Fibroblast of villous mesenchyme (primary cell): ENCODE data around the gene FAM171A2. TPM values are rescaled to one million over a fixed set of nuclear protein-coding genes. Genes with fewer than 3 reads are reported as not detected.

Experiments used
- DNase-seq: peaks from one replicate; pipeline ENCODE4 v3.0.0-alpha.2; 2010; ENCODE audit warnings: low read depth
- H3K4me3 ChIP-seq: 2 replicates; pipeline ENCODE4 v1.5.1; 2011; ENCODE audit warnings: low read depth, mild to moderate bottlenecking, low read length
- total RNA-seq: library from RNA; depleted of rRNA; stranded (reverse); fragments of >200 nt; gene quantifications from 2 replicates; pipeline ENCODE4 v1.2.3, GENCODE V29; 2012
- TF ChIP-seq, protein P1 (sequence below): IDR thresholded peaks from 2 replicates; pipeline ENCODE4 v1.5.1; 2012; ENCODE audit warnings: low read depth, mild to moderate bottlenecking, low read length; ENCODE audit not compliant: insufficient read depth

FAM171A2 gene
- total RNA-seq, 1 donor = 0.86 TPM

DNA sequence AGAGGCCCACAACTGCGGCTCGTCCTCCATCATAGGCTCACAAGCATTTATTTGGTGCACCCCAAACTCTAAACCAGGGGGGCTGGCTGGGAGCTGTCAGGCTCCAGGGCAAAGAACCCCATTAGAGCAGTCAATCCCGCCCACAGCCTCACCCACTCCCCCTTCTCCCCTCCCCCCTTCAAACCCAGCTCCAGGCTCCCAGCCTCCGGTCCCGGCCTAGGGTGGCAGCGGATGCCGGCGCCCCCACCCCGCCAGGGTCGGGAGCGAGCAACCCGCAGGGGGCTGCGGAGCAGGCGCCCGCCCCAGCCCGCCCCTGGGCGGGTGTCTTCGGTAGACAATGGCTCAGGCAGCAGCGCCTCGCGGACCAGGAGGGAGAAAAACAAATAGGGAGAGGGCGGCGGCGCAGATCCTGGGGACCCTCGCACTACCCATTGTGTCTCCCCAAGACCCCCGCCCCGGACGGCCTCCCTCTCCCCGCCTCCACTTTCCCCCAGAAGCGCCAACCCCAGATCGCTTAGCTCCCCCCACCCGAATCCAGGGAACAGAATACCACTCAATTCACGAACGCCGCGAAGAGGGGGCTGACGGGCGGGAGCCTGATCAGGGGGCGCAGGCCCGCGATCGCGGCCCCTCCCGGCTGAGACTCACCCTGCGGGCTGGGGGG, 572 bp downstream of the FAM171A2 start:
- peak overlapping the region; percentile 73 for H3K4me3 ChIP-seq
- TF ChIP-seq, protein P1, sequence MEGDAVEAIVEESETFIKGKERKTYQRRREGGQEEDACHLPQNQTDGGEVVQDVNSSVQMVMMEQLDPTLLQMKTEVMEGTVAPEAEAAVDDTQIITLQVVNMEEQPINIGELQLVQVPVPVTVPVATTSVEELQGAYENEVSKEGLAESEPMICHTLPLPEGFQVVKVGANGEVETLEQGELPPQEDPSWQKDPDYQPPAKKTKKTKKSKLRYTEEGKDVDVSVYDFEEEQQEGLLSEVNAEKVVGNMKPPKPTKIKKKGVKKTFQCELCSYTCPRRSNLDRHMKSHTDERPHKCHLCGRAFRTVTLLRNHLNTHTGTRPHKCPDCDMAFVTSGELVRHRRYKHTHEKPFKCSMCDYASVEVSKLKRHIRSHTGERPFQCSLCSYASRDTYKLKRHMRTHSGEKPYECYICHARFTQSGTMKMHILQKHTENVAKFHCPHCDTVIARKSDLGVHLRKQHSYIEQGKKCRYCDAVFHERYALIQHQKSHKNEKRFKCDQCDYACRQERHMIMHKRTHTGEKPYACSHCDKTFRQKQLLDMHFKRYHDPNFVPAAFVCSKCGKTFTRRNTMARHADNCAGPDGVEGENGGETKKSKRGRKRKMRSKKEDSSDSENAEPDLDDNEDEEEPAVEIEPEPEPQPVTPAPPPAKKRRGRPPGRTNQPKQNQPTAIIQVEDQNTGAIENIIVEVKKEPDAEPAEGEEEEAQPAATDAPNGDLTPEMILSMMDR = no peak
- DNase-seq = no peak

DNA sequence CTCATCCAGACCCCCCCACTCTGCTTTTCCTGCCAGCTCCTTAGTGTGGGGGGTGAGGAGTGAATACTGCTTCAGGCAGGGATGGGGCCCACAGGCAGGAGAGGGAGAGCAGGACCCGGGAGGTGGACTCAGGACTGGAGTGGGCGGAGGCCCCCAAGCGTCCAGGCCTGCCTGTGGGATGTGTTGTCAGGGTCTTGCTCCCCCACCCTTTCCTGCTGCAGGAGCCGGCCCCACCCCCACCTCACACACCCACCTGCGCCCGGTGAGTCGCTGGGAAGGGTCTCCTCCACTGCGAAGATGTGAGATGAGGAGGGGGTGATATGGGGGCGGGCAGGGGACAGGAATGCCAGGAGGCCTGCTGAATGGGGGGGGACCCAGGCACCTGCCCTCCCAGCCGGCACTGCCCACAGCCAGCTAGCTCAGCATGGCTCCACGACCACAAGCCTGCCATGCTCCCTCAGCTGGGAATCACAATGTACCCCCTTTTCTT, 1.1 kb downstream of the FAM171A2 start:
- H3K4me3 ChIP-seq = peak overlapping the region; percentile 73
- TF ChIP-seq, protein P1 = no peak
- no peak for DNase-seq

DNA sequence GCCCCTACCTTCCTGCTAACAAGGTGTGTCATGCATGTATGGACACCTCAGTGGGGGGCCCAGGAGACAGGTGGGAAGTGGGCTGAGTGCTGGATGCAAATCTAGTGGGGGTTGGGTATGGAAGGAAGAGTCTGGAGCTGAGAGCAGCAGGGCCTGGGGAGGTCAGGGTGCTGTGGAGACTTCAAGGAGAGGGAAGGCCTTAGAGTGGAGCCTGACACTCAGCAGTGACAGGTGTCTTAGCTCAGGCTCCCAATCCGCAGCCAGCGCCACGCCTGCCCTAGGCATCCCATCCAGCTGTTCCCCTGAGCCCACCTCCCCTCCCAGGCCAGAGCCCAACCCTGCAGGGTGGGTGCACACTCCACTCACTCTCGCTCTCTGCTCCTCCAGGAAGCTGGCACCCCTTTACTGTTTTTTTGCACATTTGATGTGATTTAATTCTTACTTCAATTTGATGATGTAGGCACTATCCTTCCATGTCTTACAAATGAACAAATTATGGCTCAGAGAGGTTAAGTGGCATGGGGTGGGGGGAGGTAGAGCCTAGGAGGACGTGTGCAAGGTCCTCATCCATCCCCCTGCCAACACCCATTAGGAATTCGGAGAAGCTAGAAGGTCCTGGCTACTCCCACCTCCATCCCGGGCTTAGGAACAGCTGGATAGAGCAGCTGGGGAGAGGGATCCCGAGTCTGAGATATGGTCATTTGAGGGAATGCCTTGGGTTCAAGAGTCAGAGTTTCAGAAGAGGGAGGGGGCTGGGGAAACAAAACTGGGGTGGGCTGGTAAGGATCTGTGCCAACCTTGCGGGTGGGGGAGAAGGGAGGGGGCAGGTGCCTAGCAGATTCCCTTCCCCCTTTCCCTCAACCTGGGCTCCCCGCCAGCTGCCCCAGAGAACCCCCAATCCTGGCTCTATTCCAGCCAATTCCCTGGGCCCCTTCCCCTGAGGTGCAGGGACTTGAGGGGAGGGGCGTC, 2.1 kb downstream of the FAM171A2 start:
- TF ChIP-seq, protein P1 = no peak
- no peak for DNase-seq
- H3K4me3 ChIP-seq = no peak overlapping the region

DNA sequence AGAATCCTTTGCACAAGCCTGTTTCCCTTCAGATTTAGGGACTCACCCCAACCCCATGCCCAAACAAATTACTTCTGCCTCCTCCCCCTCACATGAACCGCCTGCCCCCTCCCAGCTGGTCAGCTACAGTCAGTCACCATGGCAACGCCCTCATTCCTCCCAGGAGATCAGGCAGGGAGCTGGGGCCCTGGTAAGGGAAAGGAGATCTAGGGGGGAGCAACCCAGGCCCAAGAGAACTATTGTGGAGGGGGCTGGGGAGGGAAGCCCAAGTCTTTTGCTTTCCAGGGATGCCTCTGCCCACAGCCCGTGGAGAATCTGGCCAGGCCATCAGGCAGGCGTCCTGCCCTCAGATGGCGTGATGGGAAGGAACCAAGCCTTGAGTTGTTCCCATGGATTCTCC, 2.8 kb downstream of the FAM171A2 start:
- no peak overlapping the region for H3K4me3 ChIP-seq
- TF ChIP-seq, protein P1 = no peak
- peak; percentile 67 for DNase-seq

DNA sequence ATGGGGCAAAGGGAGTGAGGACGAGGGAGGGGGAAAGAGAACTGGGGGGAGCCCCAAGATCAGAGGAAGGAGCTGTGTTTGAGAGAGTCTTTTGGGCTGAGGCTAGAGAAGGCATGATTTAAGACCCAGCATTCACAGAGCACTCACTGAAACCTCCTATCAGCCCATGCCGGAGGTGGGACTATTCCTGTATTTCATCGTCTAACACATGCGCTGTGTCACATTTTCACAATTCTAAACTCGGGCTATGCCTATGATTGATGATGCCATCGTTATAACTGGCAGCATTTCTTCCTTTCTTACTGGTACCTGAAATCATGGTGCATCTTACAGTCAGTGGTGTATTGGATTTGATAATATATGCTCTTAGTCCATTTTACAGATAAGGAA, 3.5 kb downstream of the FAM171A2 start:
- TF ChIP-seq, protein P1 = no peak
- no peak overlapping the region for H3K4me3 ChIP-seq
- DNase-seq = no peak

DNA sequence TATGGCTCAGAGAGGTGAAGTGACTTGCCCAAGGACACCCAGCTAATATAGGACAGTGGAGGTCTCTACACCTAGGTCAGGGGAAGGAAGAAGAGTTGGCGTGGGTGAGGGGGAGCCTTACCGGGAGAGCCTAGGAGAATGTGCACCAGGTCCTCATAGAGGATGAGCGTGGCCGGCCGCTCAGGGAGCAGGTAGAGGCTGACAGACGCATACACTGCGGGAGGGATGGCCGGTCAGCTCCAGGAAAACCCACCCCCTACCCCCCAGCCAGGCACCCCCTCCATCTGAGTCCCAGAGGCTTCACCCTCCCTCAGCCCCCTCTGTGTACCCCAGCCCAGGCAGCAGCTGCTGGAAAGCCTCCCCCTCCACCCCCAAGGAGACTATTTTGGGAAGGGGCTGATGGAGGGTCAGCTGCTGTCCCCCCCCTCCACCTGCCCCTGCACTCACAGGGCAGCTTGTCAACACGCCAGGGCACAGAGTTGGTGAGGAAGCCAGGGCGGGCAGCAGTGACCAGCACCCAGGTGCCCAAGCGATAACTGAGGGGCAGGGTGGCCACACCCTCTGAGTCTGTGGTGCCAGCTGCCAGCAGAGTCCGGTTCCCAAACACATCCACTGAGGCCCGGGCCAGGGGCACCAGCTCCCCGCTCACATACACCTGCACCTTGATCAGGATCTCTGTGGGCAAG, 4.1 kb downstream of the FAM171A2 start:
- no peak for DNase-seq
- H3K4me3 ChIP-seq = no peak overlapping the region
- TF ChIP-seq, protein P1 = no peak
